ENCODE data around the gene ITGA1. TPM values are rescaled to one million over a fixed set of nuclear protein-coding genes. Genes with fewer than 3 reads are reported as not detected.

The ITGA1 gene
- total and polyA plus RNA-seq, 2 of the 13 experiments (the other 11 are each of a cell fraction or from before 2014, with no cell fraction given) = 23.1 to 28.6 TPM

DNA sequence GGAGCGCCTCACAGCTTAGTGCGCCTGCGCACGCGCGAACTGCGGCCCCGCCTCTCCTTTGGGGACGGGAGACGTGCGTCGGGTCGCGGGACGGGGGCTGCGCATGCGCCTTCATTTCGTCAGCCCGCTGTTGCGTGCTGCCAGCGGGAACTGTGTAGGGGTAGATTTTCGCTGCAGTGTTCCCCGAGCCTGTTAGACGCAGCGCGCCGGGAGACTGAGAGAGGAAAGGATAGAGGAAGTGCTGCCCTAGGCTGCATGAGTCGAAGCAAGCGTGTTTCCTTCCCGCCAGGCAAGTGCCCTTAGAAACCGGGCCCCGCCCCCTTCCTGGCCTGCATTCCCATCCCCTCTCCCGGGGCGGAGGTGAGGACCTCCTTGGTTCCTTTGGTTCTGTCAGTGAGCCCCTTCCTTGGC, 12.3 kb downstream of the ITGA1 start (continued):
- TF ChIP-seq, protein P1, sequence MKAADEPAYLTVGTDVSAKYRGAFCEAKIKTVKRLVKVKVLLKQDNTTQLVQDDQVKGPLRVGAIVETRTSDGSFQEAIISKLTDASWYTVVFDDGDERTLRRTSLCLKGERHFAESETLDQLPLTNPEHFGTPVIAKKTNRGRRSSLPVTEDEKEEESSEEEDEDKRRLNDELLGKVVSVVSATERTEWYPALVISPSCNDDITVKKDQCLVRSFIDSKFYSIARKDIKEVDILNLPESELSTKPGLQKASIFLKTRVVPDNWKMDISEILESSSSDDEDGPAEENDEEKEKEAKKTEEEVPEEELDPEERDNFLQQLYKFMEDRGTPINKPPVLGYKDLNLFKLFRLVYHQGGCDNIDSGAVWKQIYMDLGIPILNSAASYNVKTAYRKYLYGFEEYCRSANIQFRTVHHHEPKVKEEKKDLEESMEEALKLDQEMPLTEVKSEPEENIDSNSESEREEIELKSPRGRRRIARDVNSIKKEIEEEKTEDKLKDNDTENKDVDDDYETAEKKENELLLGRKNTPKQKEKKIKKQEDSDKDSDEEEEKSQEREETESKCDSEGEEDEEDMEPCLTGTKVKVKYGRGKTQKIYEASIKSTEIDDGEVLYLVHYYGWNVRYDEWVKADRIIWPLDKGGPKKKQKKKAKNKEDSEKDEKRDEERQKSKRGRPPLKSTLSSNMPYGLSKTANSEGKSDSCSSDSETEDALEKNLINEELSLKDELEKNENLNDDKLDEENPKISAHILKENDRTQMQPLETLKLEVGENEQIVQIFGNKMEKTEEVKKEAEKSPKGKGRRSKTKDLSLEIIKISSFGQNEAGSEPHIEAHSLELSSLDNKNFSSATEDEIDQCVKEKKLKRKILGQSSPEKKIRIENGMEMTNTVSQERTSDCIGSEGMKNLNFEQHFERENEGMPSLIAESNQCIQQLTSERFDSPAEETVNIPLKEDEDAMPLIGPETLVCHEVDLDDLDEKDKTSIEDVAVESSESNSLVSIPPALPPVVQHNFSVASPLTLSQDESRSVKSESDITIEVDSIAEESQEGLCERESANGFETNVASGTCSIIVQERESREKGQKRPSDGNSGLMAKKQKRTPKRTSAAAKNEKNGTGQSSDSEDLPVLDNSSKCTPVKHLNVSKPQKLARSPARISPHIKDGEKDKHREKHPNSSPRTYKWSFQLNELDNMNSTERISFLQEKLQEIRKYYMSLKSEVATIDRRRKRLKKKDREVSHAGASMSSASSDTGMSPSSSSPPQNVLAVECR (CRISPR knock-in tag; IDR thresholded peaks at IDR 0.05; ENCODE audit: borderline replicate concordance) = peak; percentile 85; the same call in 1 of the 2 replicates
- TF ChIP-seq ZKSCAN5 (CRISPR knock-in tag; IDR thresholded peaks at IDR 0.05) = peak; percentile 67; the same call in 1 of the 2 replicates
- no peak for TF ChIP-seq ZNF530 (CRISPR knock-in tag; IDR thresholded peaks at IDR 0.05; ENCODE audit: low read depth)
- no peak for TF ChIP-seq ZFYVE20 (CRISPR knock-in tag; IDR thresholded peaks at IDR 0.05; ENCODE audit: borderline replicate concordance, low read depth)
- no peak for TF ChIP-seq SIN3B (IDR thresholded peaks at IDR 0.05; ENCODE audit: low read length)
- TF ChIP-seq SRSF1 (optimal IDR thresholded peaks at IDR 0.05; ENCODE audit: low read depth, low read length) = no peak
- TF ChIP-seq, protein P2, sequence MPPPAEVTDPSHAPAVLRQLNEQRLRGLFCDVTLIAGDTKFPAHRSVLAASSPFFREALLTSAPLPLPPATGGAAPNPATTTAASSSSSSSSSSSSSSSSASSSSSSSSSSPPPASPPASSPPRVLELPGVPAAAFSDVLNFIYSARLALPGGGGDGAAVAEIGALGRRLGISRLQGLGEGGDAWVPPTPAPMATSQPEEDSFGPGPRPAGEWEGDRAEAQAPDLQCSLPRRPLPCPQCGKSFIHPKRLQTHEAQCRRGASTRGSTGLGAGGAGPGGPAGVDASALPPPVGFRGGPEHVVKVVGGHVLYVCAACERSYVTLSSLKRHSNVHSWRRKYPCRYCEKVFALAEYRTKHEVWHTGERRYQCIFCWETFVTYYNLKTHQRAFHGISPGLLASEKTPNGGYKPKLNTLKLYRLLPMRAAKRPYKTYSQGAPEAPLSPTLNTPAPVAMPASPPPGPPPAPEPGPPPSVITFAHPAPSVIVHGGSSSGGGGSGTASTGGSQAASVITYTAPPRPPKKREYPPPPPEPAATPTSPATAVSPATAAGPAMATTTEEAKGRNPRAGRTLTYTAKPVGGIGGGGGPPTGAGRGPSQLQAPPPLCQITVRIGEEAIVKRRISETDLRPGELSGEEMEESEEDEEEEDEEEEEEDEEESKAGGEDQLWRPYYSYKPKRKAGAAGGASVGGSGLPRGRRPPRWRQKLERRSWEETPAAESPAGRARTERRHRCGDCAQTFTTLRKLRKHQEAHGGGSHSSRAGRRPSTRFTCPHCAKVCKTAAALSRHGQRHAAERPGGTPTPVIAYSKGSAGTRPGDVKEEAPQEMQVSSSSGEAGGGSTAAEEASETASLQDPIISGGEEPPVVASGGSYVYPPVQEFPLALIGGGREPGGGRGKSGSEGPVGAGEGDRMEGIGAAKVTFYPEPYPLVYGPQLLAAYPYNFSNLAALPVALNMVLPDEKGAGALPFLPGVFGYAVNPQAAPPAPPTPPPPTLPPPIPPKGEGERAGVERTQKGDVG (CRISPR knock-in tag; IDR thresholded peaks at IDR 0.05; ENCODE audit: borderline replicate concordance) = no peak
- TF ChIP-seq TP53 (CRISPR knock-in tag; conservative IDR thresholded peaks at IDR 0.05) = no peak
- TF ChIP-seq, protein P3, sequence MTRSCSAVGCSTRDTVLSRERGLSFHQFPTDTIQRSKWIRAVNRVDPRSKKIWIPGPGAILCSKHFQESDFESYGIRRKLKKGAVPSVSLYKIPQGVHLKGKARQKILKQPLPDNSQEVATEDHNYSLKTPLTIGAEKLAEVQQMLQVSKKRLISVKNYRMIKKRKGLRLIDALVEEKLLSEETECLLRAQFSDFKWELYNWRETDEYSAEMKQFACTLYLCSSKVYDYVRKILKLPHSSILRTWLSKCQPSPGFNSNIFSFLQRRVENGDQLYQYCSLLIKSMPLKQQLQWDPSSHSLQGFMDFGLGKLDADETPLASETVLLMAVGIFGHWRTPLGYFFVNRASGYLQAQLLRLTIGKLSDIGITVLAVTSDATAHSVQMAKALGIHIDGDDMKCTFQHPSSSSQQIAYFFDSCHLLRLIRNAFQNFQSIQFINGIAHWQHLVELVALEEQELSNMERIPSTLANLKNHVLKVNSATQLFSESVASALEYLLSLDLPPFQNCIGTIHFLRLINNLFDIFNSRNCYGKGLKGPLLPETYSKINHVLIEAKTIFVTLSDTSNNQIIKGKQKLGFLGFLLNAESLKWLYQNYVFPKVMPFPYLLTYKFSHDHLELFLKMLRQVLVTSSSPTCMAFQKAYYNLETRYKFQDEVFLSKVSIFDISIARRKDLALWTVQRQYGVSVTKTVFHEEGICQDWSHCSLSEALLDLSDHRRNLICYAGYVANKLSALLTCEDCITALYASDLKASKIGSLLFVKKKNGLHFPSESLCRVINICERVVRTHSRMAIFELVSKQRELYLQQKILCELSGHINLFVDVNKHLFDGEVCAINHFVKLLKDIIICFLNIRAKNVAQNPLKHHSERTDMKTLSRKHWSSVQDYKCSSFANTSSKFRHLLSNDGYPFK (CRISPR knock-in tag; IDR thresholded peaks at IDR 0.05; ENCODE audit: borderline replicate concordance) = peak; percentile 59; the same call in 1 of the 2 replicates
- TF ChIP-seq KDM4B (CRISPR knock-in tag; IDR thresholded peaks at IDR 0.05) = no peak; the same call in 1 of the 2 replicates
- TF ChIP-seq CHD2 (IDR thresholded peaks at IDR 0.05; ENCODE audit: low read depth, low read length) = no peak
- no peak for TF ChIP-seq TBX3 (IDR thresholded peaks at IDR 0.05; ENCODE audit: borderline replicate concordance)
- TF ChIP-seq, protein P4, sequence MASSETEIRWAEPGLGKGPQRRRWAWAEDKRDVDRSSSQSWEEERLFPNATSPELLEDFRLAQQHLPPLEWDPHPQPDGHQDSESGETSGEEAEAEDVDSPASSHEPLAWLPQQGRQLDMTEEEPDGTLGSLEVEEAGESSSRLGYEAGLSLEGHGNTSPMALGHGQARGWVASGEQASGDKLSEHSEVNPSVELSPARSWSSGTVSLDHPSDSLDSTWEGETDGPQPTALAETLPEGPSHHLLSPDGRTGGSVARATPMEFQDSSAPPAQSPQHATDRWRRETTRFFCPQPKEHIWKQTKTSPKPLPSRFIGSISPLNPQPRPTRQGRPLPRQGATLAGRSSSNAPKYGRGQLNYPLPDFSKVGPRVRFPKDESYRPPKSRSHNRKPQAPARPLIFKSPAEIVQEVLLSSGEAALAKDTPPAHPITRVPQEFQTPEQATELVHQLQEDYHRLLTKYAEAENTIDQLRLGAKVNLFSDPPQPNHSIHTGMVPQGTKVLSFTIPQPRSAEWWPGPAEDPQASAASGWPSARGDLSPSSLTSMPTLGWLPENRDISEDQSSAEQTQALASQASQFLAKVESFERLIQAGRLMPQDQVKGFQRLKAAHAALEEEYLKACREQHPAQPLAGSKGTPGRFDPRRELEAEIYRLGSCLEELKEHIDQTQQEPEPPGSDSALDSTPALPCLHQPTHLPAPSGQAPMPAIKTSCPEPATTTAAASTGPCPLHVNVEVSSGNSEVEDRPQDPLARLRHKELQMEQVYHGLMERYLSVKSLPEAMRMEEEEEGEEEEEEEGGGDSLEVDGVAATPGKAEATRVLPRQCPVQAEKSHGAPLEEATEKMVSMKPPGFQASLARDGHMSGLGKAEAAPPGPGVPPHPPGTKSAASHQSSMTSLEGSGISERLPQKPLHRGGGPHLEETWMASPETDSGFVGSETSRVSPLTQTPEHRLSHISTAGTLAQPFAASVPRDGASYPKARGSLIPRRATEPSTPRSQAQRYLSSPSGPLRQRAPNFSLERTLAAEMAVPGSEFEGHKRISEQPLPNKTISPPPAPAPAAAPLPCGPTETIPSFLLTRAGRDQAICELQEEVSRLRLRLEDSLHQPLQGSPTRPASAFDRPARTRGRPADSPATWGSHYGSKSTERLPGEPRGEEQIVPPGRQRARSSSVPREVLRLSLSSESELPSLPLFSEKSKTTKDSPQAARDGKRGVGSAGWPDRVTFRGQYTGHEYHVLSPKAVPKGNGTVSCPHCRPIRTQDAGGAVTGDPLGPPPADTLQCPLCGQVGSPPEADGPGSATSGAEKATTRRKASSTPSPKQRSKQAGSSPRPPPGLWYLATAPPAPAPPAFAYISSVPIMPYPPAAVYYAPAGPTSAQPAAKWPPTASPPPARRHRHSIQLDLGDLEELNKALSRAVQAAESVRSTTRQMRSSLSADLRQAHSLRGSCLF (CRISPR knock-in tag; IDR thresholded peaks at IDR 0.05; ENCODE audit: borderline replicate concordance) = no peak
- TF ChIP-seq ZFP62 (CRISPR knock-in tag; IDR thresholded peaks at IDR 0.05) = no peak

Measured in HepG2 (cell line).